IMR-90 (cell line): Measurements from ENCODE around the gene FNDC3B. TPM values are rescaled to one million over a fixed set of nuclear protein-coding genes. Genes with fewer than 3 reads are reported as not detected.

Experiments
- ATAC-seq: fragments of 200-7000 bp; cut with Tn5 transposase; 2 replicates; pipeline ENCODE4 v1.9.1; 2020; ENCODE audit warnings: low read depth, mild to moderate bottlenecking, moderate library complexity
- BruUV-seq: library from RNA; stranded (reverse); fragments of 400-500 nt; replicated peaks from 2 replicates; lab custom pipeline; 2021; lab: Mats Ljungman, UMichigan
- CTCF ChIA-PET: fragments of 300-600 bp; formaldehyde crosslinking; extraction: SDS; loops from one replicate; lab custom pipeline; 2021; ENCODE audit warnings: antibody characterized with exemption; lab: Yijun Ruan, JAX
- POLR2A ChIA-PET: fragments of 300-600 bp; sonication (Branson Sonifier 250); formaldehyde crosslinking; loops from one replicate; lab custom pipeline; 2022; ENCODE audit warnings: antibody characterized with exemption; ENCODE audit not compliant: unreplicated experiment; lab: Charles Lee
- DNase-seq: peaks from one replicate; pipeline ENCODE4 v3.0.0; 2013
- H2AFZ ChIP-seq: replicated peaks from 2 replicates; pipeline ENCODE3; 2013; ENCODE audit warnings: low read length, mild to moderate bottlenecking; ENCODE audit not compliant: poor library complexity
- H2AK5ac ChIP-seq: 2 replicates; pipeline ENCODE4 v1.6.1; 2013; ENCODE audit warnings: low read depth, low read length, inconsistent platforms
- H2AK9ac ChIP-seq: replicated peaks from 2 replicates; pipeline ENCODE3; 2013; ENCODE audit warnings: mild to moderate bottlenecking, low read depth, low read length, moderate library complexity; ENCODE audit not compliant: poor library complexity
- H2BK120ac ChIP-seq: 2 replicates; pipeline ENCODE4 v1.6.1; 2013; ENCODE audit warnings: low read depth, low read length, inconsistent platforms
- H2BK15ac ChIP-seq: 3 replicates; pipeline ENCODE4 v1.6.1; 2013; ENCODE audit warnings: low read depth, low read length, inconsistent platforms
- H2BK20ac ChIP-seq: 2 replicates; pipeline ENCODE4 v1.6.1; 2013; ENCODE audit warnings: low read depth, mild to moderate bottlenecking, inconsistent platforms, low read length, moderate library complexity
- H2BK5ac ChIP-seq: 2 replicates; pipeline ENCODE4 v1.6.1; 2013; ENCODE audit warnings: mild to moderate bottlenecking, low read depth, low read length, inconsistent platforms; ENCODE audit not compliant: poor library complexity, severe bottlenecking
- H3K14ac ChIP-seq: replicated peaks from 2 replicates; pipeline ENCODE4 v1.6.1; 2013; ENCODE audit warnings: low read depth, low read length, inconsistent platforms
- H3K18ac ChIP-seq: 2 replicates; pipeline ENCODE4 v1.6.1; 2013; ENCODE audit warnings: low read depth, low read length, control low read depth
- H3K23ac ChIP-seq: 2 replicates; pipeline ENCODE4 v1.6.1; 2013; ENCODE audit warnings: low read depth, low read length, inconsistent platforms
- H3K27ac ChIP-seq: 2 replicates; pipeline ENCODE4 v1.5.1; 2013; ENCODE audit warnings: mild to moderate bottlenecking, control low read depth, low read length; ENCODE audit not compliant: insufficient read depth
- H3K27me3 ChIP-seq: 2 replicates; pipeline ENCODE4 v1.6.1; 2013; ENCODE audit warnings: low read length; ENCODE audit not compliant: control insufficient read depth, insufficient read depth
- H3K36me3 ChIP-seq: 2 replicates; pipeline ENCODE4 v1.6.1; 2013; ENCODE audit warnings: low read length, mixed read lengths; ENCODE audit not compliant: control insufficient read depth, insufficient read depth
- H3K4ac ChIP-seq: 2 replicates; pipeline ENCODE4 v1.6.1; 2013; ENCODE audit warnings: low read depth, low read length, inconsistent platforms
- H3K4me1 ChIP-seq: 2 replicates; pipeline ENCODE4 v1.6.1; 2013; ENCODE audit warnings: low read length, mixed read lengths; ENCODE audit not compliant: control insufficient read depth, insufficient read depth
- H3K4me2 ChIP-seq: 2 replicates; pipeline ENCODE4 v1.6.1; 2013; ENCODE audit warnings: low read depth, mild to moderate bottlenecking, control low read depth, low read length, moderate library complexity
- H3K4me3 ChIP-seq: 2 replicates; pipeline ENCODE4 v1.5.1; 2013; ENCODE audit warnings: low read depth, mild to moderate bottlenecking, control low read depth, low read length, moderate library complexity; ENCODE audit not compliant: insufficient read depth
- H3K56ac ChIP-seq: 2 replicates; pipeline ENCODE4 v1.6.1; 2013; ENCODE audit warnings: low read length, inconsistent platforms; ENCODE audit not compliant: insufficient read depth; ENCODE audit errors: extremely low read depth
- H3K79me1 ChIP-seq, 2 experiments: 2 replicates each; pipeline ENCODE4 v1.6.1; 2013; ENCODE audit warnings: low read length in 2 of 2, inconsistent platforms in 1 of 2, low read depth in 1 of 2
- H3K9ac ChIP-seq: 2 replicates; pipeline ENCODE4 v1.6.1; 2013; ENCODE audit warnings: low read depth, low read length, control low read depth
- H3K9me1 ChIP-seq: 2 replicates; pipeline ENCODE4 v1.6.1; 2013; ENCODE audit warnings: low read length, inconsistent platforms; ENCODE audit not compliant: insufficient read depth
- H3K9me3 ChIP-seq: 2 replicates; pipeline ENCODE4 v1.6.1; 2013; ENCODE audit warnings: low read length; ENCODE audit not compliant: control insufficient read depth, insufficient read depth
- H4K20me1 ChIP-seq: 2 replicates; pipeline ENCODE4 v1.6.1; 2013; ENCODE audit warnings: low read length, inconsistent platforms; ENCODE audit not compliant: insufficient read depth
- H4K5ac ChIP-seq: 2 replicates; pipeline ENCODE4 v1.6.1; 2013; ENCODE audit warnings: mild to moderate bottlenecking, low read depth, low read length, control low read depth
- H4K8ac ChIP-seq, 2 experiments: 2 replicates each; pipeline ENCODE4 v1.6.1; 2013; ENCODE audit warnings: low read depth in 2 of 2, low read length in 2 of 2, control low read depth in 1 of 2, inconsistent platforms in 1 of 2
- H4K91ac ChIP-seq: 2 replicates; pipeline ENCODE4 v1.6.1; 2013; ENCODE audit warnings: low read depth, low read length, inconsistent platforms; ENCODE audit not compliant: insufficient read depth
- ELK1 ChIP-seq: fragments of 150-350 bp; IDR thresholded peaks from 2 replicates; pipeline ENCODE4 v1.6.1; 2016; ENCODE audit warnings: low read depth, mild to moderate bottlenecking, low read length, moderate library complexity, borderline replicate concordance
- MAFK ChIP-seq: IDR thresholded peaks from 2 replicates; pipeline ENCODE4 v1.6.1; 2012; ENCODE audit warnings: low read depth, low read length, improper control_type of control experiment
- MXI1 ChIP-seq: IDR thresholded peaks from 2 replicates; pipeline ENCODE4 v1.6.1; 2012; ENCODE audit warnings: low read depth, mild to moderate bottlenecking, low read length, moderate library complexity, borderline replicate concordance
- POLR2A ChIP-seq: IDR thresholded peaks from 2 replicates; pipeline ENCODE4 v1.6.1; 2012; ENCODE audit warnings: mild to moderate bottlenecking, low read depth, low read length
- RAD21 ChIP-seq: IDR thresholded peaks from 2 replicates; pipeline ENCODE4 v1.6.1; 2012; ENCODE audit warnings: low read length, improper control_type of control experiment
- RCOR1 ChIP-seq: IDR thresholded peaks from 2 replicates; pipeline ENCODE4 v1.6.1; 2012; ENCODE audit warnings: mild to moderate bottlenecking, low read length, improper control_type of control experiment; ENCODE audit not compliant: insufficient replicate concordance
- USF2 ChIP-seq: fragments of 150-350 bp; IDR thresholded peaks from 2 replicates; pipeline ENCODE4 v1.6.1; 2017; ENCODE audit warnings: mild to moderate bottlenecking, antibody characterized with exemption, low read length, low read depth
- WGBS, 2 experiments: methylation state at CpG; one replicate each; pipeline versions ENCODE4 v1.1.5 to v1.1.7; 2013; ENCODE audit warnings: missing lambda C conversion rate in 2 of 2; ENCODE audit not compliant: insufficient read length in 1 of 2; ENCODE audit errors: extremely low coverage in 2 of 2; 5-methylcytosine and 5-hydroxymethylcytosine counted together
- dilution Hi-C: fragments of 300-500 bp; cut with HindIII; formaldehyde crosslinking; loops from one replicate; pipeline ENCODE4 v1.14.3; 2018; ENCODE audit warnings: low sequenced_read_pairs; ENCODE audit not compliant: unreplicated experiment
- in situ Hi-C: fragments of 300-500 bp; cut with MboI; formaldehyde crosslinking; loops from 3 replicates; pipeline ENCODE4 v1.14.3; 2019; ENCODE audit warnings: low sequenced_read_pairs, inconsistent platforms, mixed read lengths
- intact Hi-C: fragments of 100-400 bp; cut with micrococcal nuclease; formaldehyde crosslinking; loops from 2 replicates; pipeline ENCODE4 v1.10.0; 2022
- polyA plus RNA-seq, 3 experiments: library from polyadenylated mRNA; depleted of rRNA; stranded (reverse); fragments of >200 nt; gene quantifications; 2 replicates each; pipeline ENCODE4 v1.2.3, GENCODE V29; 2012; ENCODE audit warnings: low replicate concordance in 1 of 3
- total RNA-seq: library from RNA; depleted of rRNA; stranded (reverse); fragments of >200 nt; gene quantifications from 2 replicates; pipeline ENCODE4 v1.2.3, GENCODE V29; 2012

FNDC3B gene
- total and polyA plus RNA-seq, 2 of the 4 experiments (the other 2 are of a cell fraction): 23.9 to 150 TPM

- no peak for TF ChIP-seq ELK1
Measured at GRCh38 chr3:172087602-172088580, 48.5 kb downstream of the FNDC3B start (continued).

- intact Hi-C loops (no loop called here), dilution Hi-C loops (no loop called here), in situ Hi-C loops (no loop called here)
- Histone ChIP-seq H4K5ac (no peak overlapping the region), H3K27me3 (no peaks in the 10 kb centered on the region), H3K14ac (no peak overlapping the region), H3K9me3 (no peaks in the 10 kb centered on the region), H3K4me2 (no peak overlapping the region), H3K18ac (no peak overlapping the region), H3K4me3 (no peak overlapping the region), H2BK15ac (no peak overlapping the region), H3K36me3 (peaks cover 5% of the 10 kb centered on the region; the same call in 1 of the 2 replicates), H3K79me1 (peaks cover 25 to 76% of the 10 kb centered on the region in 2 experiments), H3K23ac (no peak overlapping the region), H3K9ac (no peak overlapping the region), H3K56ac (no peak overlapping the region), H4K91ac (no peak overlapping the region), H2BK120ac (no peak overlapping the region), H3K27ac (no peak overlapping the region), H2AFZ (no peak overlapping the region), H2AK9ac (no peak overlapping the region), H2AK5ac (no peak overlapping the region), H3K4ac (no peak overlapping the region), H4K20me1 (peaks cover 80% of the 10 kb centered on the region), H3K9me1 (peaks cover 12% of the 10 kb centered on the region; the same call in 1 of the 2 replicates), H2BK20ac (no peak overlapping the region), H4K8ac (no peak overlapping the region), H3K4me1 (peaks cover 4% of the 10 kb centered on the region), H2BK5ac (no peak overlapping the region)
- ATAC-seq (no peak), DNase-seq (no peak)
- WGBS, 2 experiments: no CpG with 5 or more reads among the region's 4 CpGs
- POLR2A ChIA-PET: no interaction called here
- TF ChIP-seq USF2 (no peak), ELK1 (no peak), MXI1 (no peak), MAFK (no peak), POLR2A (no peak), RCOR1 (no peak), RAD21 (no peak)
- no TSS peak for BruUV-seq
- CTCF ChIA-PET: no interaction called here
Measured at GRCh38 chr3:172089250-172089649, 49.9 kb downstream of the FNDC3B start.
